Heart left ventricle (tissue), 13 donors: Measurements from ENCODE around the gene NKAIN4.

ENCODE experiments used
- CTCF ChIP-seq, 12 donors: fragments of 200-600 bp; sonication (generic) in 4 of 12; IDR thresholded peaks; one replicate each; pipeline versions ENCODE4 v1.5.0 to v1.8.0; 2018 to 2022; ENCODE audit warnings: antibody characterized with exemption in 12 of 12, mild to moderate bottlenecking in 5 of 12
- POLR2A ChIP-seq, 2 donors: fragments of 450-650 bp; IDR thresholded peaks; one replicate each; pipeline ENCODE4 v1.6.1; 2017; ENCODE audit warnings: antibody characterized with exemption in 2 of 2, mild to moderate bottlenecking in 2 of 2, moderate library complexity in 2 of 2
- donor health status: ischemic (EF 13 %, LVEDD 7.1; RV severe dilation, severe dysfunction).
- donor health status: DM: no; HTN: yes; CAD: no.
- donor health status: DM: no; HTN: no; CAD: no.
- donor health status: ischemic (EF 25% LVEDD 6.9; RV normal size, moderate dysfunction).
- donor health status: ischemic (EF 25% LVEDD 5.7; RV mildly dilated, moderate dysfunction).
- donor health status: ischemic (EF 35%, LVEDD 5.7; RV mildly dilated, moderate dysfunction).
- donor health status: nonischemic (EF 11% LVEDD 7.7; RV severe dilation, severe dysfunction).
- donor health status: DM: yes; HTN: yes; CAD: no.
- donor health status: PGD.
- donor health status: ischemic (EF 29% LVEDD 5.4; RV normal size, mild dysfunction).
- donor health status: nonischemic (EF 23%, LVEDD 6.1; RV moderate dilation, normal function).

- TF ChIP-seq CTCF (IDR thresholded peaks at IDR 0.05), result no peak
- no peak for TF ChIP-seq POLR2A (IDR thresholded peaks at IDR 0.05)
These were observed 31.7 kb upstream of the NKAIN4 start for GRCh38 chr20:63285636-63286615.
